Muscle layer of duodenum (tissue), 2 donors: ENCODE measurements around the gene OR2T5.
"Not testable (repeated sequence)": the region's sequence is repeated elsewhere in the genome, so short reads cannot be mapped to it uniquely, and the experiment has no call there.

Source experiments
- H3K27ac ChIP-seq: one replicate; pipeline ENCODE4 v1.7.0; 2013; ENCODE audit warnings: mild to moderate bottlenecking, low read length
- H3K27me3 ChIP-seq: one replicate; pipeline ENCODE4 v1.7.0; 2013; ENCODE audit warnings: low read depth, mild to moderate bottlenecking, control low read depth, low read length
- H3K36me3 ChIP-seq, 2 donors: one replicate each; pipeline ENCODE4 v1.7.0; 2013; ENCODE audit warnings: low read length in 2 of 2, control low read depth in 1 of 2, mild to moderate bottlenecking in 1 of 2; ENCODE audit not compliant: insufficient read depth in 2 of 2, control insufficient read depth in 1 of 2
- H3K4me1 ChIP-seq, 2 donors: one replicate each; pipeline ENCODE4 v1.7.0; 2013; ENCODE audit warnings: low read length in 2 of 2, mild to moderate bottlenecking in 2 of 2, control low read depth in 1 of 2, moderate library complexity in 1 of 2; ENCODE audit not compliant: insufficient read depth in 2 of 2, control insufficient read depth in 1 of 2
- H3K4me3 ChIP-seq, 2 donors: one replicate each; pipeline ENCODE4 v1.7.0; 2013; ENCODE audit warnings: low read length in 2 of 2, low read depth in 1 of 2, mild to moderate bottlenecking in 1 of 2
- H3K9me3 ChIP-seq, 2 donors: one replicate each; pipeline ENCODE4 v1.7.0; 2013; ENCODE audit warnings: low read length in 2 of 2, control low read depth in 1 of 2, mild to moderate bottlenecking in 1 of 2; ENCODE audit not compliant: control insufficient read depth in 1 of 2
- donor health status: healthy.

OR2T5 gene

GRCh38 chr1:248521856-248522255, 33.5 kb downstream of the OR2T5 start:
- no peak overlapping the region for H3K4me3 ChIP-seq

GRCh38 chr1:248537449-248537848, 49.1 kb downstream of the OR2T5 start:
- not testable (repeated sequence) for H3K27me3 ChIP-seq, H3K4me1 ChIP-seq, H3K4me3 ChIP-seq, H3K9me3 ChIP-seq, H3K36me3 ChIP-seq, H3K27ac ChIP-seq

More at GRCh38 chr1:248521856-248522255, 33.5 kb downstream of the OR2T5 start:
- Histone ChIP-seq H3K36me3 (no peaks in the 10 kb centered on the region), H3K9me3 (peaks cover 0 to 4% of the 10 kb centered on the region in 2 donors), H3K27ac (no peak overlapping the region), H3K4me1 (no peaks in the 10 kb centered on the region), H3K27me3 (no peaks in the 10 kb centered on the region)
